ENCODE measurements around the gene RIPPLY3. TPM values are rescaled to one million over a fixed set of nuclear protein-coding genes. Genes with fewer than 3 reads are reported as not detected.
"Not testable (repeated sequence)": the region's sequence is repeated elsewhere in the genome, so short reads cannot be mapped to it uniquely, and the experiment has no call there.

RIPPLY3 gene
- total RNA-seq, 4 donors from 2014 or later: not detected

GRCh38 chr21:36981977-36982700 is 24.4 kb upstream of the RIPPLY3 start:
- no peaks in the 10 kb centered on the region for H3K36me3 ChIP-seq
- peaks cover 12 to 16% of the 10 kb centered on the region in 2 donors for H3K4me1 ChIP-seq
- intact Hi-C loops (cut with DNase I): loop anchor here (10.0 kb wide), 1 partner anchor 93 kb away; the partner anchor contains the start of genes PIGP and TTC3
- no peaks in the 10 kb centered on the region for H3K27me3 ChIP-seq
- DNase-seq: no peak
- no peaks in the 10 kb centered on the region for H3K9me3 ChIP-seq
- H3K27ac ChIP-seq: no peak overlapping the region
- no peak overlapping the region for H3K4me3 ChIP-seq (replicated peaks in 1 of 3)
- WGBS, 2 donors: 73% methylated on average over 6 of the region's 6 CpGs
- no peak for TF ChIP-seq POLR2A (IDR thresholded peaks at IDR 0.05)
- TF ChIP-seq CTCF (IDR thresholded peaks at IDR 0.05): no peak

GRCh38 chr21:36985751-36986594 is 20.5 kb upstream of the RIPPLY3 start:
- no peak overlapping the region for H3K27ac ChIP-seq
- no peaks in the 10 kb centered on the region for H3K27me3 ChIP-seq
- no peak overlapping the region for H3K4me3 ChIP-seq (replicated peaks in 1 of 3)
- H3K36me3 ChIP-seq: no peaks in the 10 kb centered on the region
- TF ChIP-seq CTCF (IDR thresholded peaks at IDR 0.05) (no peak), POLR2A (IDR thresholded peaks at IDR 0.05) (no peak)
- peaks cover 0 to 7% of the 10 kb centered on the region in 2 donors for H3K4me1 ChIP-seq
- intact Hi-C loops (cut with DNase I): loop anchor here (10.0 kb wide), 1 partner anchor 89 kb away; the partner anchor contains the start of genes PIGP and TTC3
- WGBS, 2 donors: 87 to 88% methylated on average over 9 of the region's 9 CpGs
- no peaks in the 10 kb centered on the region for H3K9me3 ChIP-seq
- DNase-seq: no peak

GRCh38 chr21:36987845-36988244 is 18.7 kb upstream of the RIPPLY3 start:
- TF ChIP-seq POLR2A (IDR thresholded peaks at IDR 0.05): no peak
- no peak for TF ChIP-seq CTCF (IDR thresholded peaks at IDR 0.05)
- DNase-seq: no peak
- intact Hi-C loops (cut with DNase I): loop anchor here (2.0 to 10.0 kb wide), 2 partner anchors 21 to 87 kb away; partner anchors contain the start of genes HLCS, PIGP and TTC3
- no peaks in the 10 kb centered on the region for H3K9me3 ChIP-seq
- H3K36me3 ChIP-seq: no peaks in the 10 kb centered on the region
- no peaks in the 10 kb centered on the region for H3K27me3 ChIP-seq
- no peak overlapping the region for H3K4me3 ChIP-seq (replicated peaks in 1 of 3)
- no peak overlapping the region for H3K27ac ChIP-seq
- H3K4me1 ChIP-seq: peaks cover 0 to 5% of the 10 kb centered on the region in 2 donors

- Histone ChIP-seq H3K27ac (no peak overlapping the region), H3K9me3 (no peaks in the 10 kb centered on the region), H3K27me3 (no peaks in the 10 kb centered on the region), H3K4me3 (replicated peaks in 1 of 3) (no peak overlapping the region), H3K4me1 (peaks cover 0 to 5% of the 10 kb centered on the region in 2 donors), H3K36me3 (no peaks in the 10 kb centered on the region)
- TF ChIP-seq POLR2A (IDR thresholded peaks at IDR 0.05): no peak
- TF ChIP-seq CTCF (IDR thresholded peaks at IDR 0.05): no peak
- 86 to 89% methylated on average over 4 of the region's 4 CpGs for WGBS, 2 donors
- intact Hi-C loops (cut with DNase I): loop anchor here (2.0 to 10.0 kb wide), 2 partner anchors 22 to 86 kb away; partner anchors contain the start of genes HLCS, PIGP and TTC3
- no peak for DNase-seq
Measured at GRCh38 chr21:36988536-36988935, 18.0 kb upstream of the RIPPLY3 start.

- intact Hi-C loops (cut with DNase I): loop anchor here (2.0 to 10.0 kb wide), 2 partner anchors 22 to 86 kb away; partner anchors contain the start of genes HLCS, PIGP and TTC3
- H3K9me3 ChIP-seq, DNase-seq, H3K4me1 ChIP-seq, H3K27me3 ChIP-seq, H3K36me3 ChIP-seq: not testable (repeated sequence)
- 41 to 44% methylated on average over 22 of the region's 22 CpGs for WGBS, 2 donors
- peak overlapping the region; percentile 88 to 97 (median 96) for H3K27ac ChIP-seq
- peak overlapping the region in 2 of 3 donors; percentile 32 to 65 for H3K4me3 ChIP-seq (replicated peaks in 1 of 3)
Measured at GRCh38 chr21:36989199-36989698, 17.3 kb upstream of the RIPPLY3 start.
